ENCODE measurements around the gene ZBTB7A.
"Not testable (repeated sequence)": the region's sequence is repeated elsewhere in the genome, so short reads cannot be mapped to it uniquely, and the experiment has no call there.

DNA sequence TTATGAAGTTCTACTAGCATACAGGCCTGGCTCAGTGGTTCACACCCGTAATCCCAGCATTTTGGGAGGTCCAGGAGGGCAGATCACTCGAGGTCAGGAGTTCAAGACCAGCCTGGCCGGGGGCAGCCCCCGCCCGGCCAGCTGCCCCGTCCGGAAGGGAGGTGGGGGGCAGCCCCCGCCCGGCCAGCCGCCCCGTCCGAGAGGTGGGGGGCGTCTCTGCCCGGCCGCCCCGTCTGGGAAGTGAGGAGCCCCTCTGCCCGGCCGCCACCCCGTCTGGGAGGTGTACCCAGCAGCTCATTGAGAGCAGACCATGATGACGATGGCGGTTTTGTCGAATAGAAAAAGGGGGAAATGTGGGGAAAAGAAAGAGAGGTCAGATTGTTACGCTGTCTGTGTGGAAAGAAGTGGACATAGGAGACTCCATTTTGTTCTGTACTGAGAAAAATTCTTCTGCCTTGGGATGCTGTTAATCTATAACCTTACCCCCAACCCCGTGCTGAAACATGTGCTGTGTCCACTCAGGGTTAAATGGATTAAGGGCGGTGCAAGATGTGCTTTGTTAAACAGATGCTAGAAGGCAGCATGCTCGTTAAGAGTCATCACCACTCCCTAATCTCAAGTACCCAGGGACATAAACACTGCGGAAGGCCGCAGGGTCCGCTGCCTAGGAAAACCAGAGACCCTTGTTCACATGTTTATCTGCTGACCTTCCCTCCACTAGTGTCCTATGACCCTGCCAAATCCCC, 67.9 kb downstream of the ZBTB7A start:
- TF ChIP-seq, protein P1, sequence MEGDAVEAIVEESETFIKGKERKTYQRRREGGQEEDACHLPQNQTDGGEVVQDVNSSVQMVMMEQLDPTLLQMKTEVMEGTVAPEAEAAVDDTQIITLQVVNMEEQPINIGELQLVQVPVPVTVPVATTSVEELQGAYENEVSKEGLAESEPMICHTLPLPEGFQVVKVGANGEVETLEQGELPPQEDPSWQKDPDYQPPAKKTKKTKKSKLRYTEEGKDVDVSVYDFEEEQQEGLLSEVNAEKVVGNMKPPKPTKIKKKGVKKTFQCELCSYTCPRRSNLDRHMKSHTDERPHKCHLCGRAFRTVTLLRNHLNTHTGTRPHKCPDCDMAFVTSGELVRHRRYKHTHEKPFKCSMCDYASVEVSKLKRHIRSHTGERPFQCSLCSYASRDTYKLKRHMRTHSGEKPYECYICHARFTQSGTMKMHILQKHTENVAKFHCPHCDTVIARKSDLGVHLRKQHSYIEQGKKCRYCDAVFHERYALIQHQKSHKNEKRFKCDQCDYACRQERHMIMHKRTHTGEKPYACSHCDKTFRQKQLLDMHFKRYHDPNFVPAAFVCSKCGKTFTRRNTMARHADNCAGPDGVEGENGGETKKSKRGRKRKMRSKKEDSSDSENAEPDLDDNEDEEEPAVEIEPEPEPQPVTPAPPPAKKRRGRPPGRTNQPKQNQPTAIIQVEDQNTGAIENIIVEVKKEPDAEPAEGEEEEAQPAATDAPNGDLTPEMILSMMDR (IDR thresholded peaks at IDR 0.05; ENCODE audit: low read depth, low read length), result not testable (repeated sequence)
- TF ChIP-seq EZH2phosphoT487 (IDR thresholded peaks at IDR 0.05; ENCODE audit: low read depth), result not testable (repeated sequence)

Measured in OCI-LY3 (cell line).